ENCODE data around the gene WDR41. TPM values are rescaled to one million over a fixed set of nuclear protein-coding genes. Genes with fewer than 3 reads are reported as not detected.

WDR41 gene
- total RNA-seq, 6 experiments from 2014 or later, result 12.9 to 17.7 (median 17.6) TPM

- Histone ChIP-seq H3K27me3 (no peaks in the 10 kb centered on the region), H3K4me1 (no peaks in the 10 kb centered on the region), H3K27ac (no peak overlapping the region), H3K9me3 (no peaks in the 10 kb centered on the region), H3K36me3 (no peaks in the 10 kb centered on the region), H3K4me3 (no peak overlapping the region)
- DNase-seq, result no peak
- intact Hi-C loops (cut with DNase I), result no loop called here
- no peak for TF ChIP-seq POLR2A (IDR thresholded peaks at IDR 0.05)
- TF ChIP-seq, protein P1, sequence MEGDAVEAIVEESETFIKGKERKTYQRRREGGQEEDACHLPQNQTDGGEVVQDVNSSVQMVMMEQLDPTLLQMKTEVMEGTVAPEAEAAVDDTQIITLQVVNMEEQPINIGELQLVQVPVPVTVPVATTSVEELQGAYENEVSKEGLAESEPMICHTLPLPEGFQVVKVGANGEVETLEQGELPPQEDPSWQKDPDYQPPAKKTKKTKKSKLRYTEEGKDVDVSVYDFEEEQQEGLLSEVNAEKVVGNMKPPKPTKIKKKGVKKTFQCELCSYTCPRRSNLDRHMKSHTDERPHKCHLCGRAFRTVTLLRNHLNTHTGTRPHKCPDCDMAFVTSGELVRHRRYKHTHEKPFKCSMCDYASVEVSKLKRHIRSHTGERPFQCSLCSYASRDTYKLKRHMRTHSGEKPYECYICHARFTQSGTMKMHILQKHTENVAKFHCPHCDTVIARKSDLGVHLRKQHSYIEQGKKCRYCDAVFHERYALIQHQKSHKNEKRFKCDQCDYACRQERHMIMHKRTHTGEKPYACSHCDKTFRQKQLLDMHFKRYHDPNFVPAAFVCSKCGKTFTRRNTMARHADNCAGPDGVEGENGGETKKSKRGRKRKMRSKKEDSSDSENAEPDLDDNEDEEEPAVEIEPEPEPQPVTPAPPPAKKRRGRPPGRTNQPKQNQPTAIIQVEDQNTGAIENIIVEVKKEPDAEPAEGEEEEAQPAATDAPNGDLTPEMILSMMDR (IDR thresholded peaks at IDR 0.05), result no peak
- peak in 3 of 4 donors; percentile 13 to 46 (median 31) for ATAC-seq
- 64% methylated on average over 1 of the region's 1 CpG for WGBS (ENCODE audit: insufficient coverage, low coverage, low lambda C conversion rate, missing lambda C conversion rate)
Observed at GRCh38 chr5:77400645-77401044, 91.5 kb downstream of the WDR41 start.

DNA sequence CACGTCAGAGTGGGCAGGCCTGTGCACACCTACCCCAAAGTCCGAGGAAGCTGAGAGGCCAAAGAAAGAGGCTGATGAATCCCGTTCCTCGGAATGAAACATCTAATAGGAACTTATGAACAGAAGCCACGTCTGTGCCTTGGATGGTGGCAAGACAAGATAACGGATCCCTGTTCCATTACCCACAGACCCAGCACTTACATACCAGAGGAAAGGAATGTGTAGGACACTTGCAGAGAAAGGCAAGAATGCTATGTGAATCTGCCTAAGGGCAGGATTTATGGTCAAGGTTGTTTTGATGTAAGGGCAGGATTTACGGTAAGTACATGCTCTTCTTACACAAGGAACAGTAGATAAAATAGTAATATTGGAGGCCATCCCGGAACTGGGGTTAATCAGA, 93.2 kb downstream of the WDR41 start:
- Histone ChIP-seq H3K4me1 (peaks cover 0 to 6% (median 0%) of the 10 kb centered on the region in 4 donors), H3K27me3 (no peaks in the 10 kb centered on the region), H3K4me3 (no peak overlapping the region), H3K27ac (no peak overlapping the region), H3K9me3 (no peaks in the 10 kb centered on the region), H3K36me3 (no peaks in the 10 kb centered on the region)
- WGBS (ENCODE audit: insufficient coverage, low coverage, low lambda C conversion rate, missing lambda C conversion rate), result 89% methylated on average over 8 of the region's 8 CpGs
- no peak for DNase-seq
- TF ChIP-seq, protein P1 (IDR thresholded peaks at IDR 0.05), result no peak
- no peak for TF ChIP-seq POLR2A (IDR thresholded peaks at IDR 0.05)
- intact Hi-C loops (cut with DNase I), result no loop called here
- ATAC-seq, result no peak

DNA sequence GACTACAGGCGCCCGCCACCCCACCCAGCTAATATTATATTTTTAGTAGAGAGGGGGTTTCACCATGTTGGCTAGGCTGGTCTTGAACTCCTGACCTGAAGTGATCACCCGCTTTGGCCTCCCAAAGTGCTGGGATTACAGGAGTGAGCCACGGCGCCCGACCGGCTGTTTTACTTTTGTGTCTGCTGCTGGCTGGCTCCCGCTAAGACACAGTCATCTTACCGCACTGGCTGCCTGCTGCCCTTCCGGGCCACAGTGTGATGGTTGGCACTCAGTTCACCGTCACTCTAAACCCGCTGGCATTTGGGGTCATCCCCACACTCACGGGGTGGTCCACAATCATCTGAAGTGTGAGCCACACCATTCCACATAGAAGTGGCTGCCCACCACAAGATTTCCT, 93.7 kb downstream of the WDR41 start:
- intact Hi-C loops (cut with DNase I), result no loop called here
- H3K36me3 ChIP-seq, result no peaks in the 10 kb centered on the region
- ATAC-seq (no peak), DNase-seq (no peak)
- no peaks in the 10 kb centered on the region for H3K9me3 ChIP-seq
- H3K27ac ChIP-seq, result no peak overlapping the region
- no peak for TF ChIP-seq POLR2A (IDR thresholded peaks at IDR 0.05)
- TF ChIP-seq, protein P1 (IDR thresholded peaks at IDR 0.05), result no peak
- peaks cover 0 to 6% (median 0%) of the 10 kb centered on the region in 4 donors for H3K4me1 ChIP-seq
- WGBS (ENCODE audit: insufficient coverage, low coverage, low lambda C conversion rate, missing lambda C conversion rate), result 90% methylated on average over 6 of the region's 13 CpGs
- no peak overlapping the region for H3K4me3 ChIP-seq
- H3K27me3 ChIP-seq, result no peaks in the 10 kb centered on the region

DNA sequence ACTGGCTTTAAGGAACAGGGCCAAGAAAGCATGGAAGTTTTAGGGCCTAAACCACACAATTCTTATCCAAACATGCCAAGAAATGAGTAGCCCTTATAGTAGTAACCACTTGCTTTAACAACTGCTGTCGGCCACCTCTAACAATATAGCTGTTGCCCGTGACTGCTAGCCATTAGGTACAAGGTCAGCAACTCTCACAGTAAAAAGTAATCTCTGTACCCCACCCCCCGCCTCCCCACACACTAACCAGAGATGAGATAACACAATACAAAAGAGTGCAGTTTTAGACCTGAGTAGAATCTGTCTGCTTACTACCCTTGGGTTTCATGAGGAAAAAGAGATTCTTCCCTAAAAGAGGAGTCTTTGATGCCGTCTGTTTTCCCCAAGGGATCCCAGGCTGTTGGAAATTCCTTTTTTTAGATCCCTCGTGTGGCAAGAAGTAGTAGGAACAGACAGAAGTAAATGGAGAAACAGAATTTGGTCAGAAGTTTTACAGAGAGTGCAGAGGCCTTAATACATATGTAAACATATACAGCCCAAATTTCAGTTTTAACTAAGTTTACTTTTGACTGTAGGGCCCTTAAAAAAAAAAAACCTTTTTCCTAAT, 94.3 kb downstream of the WDR41 start:
- intact Hi-C loops (cut with DNase I), result no loop called here
- H3K9me3 ChIP-seq, result no peaks in the 10 kb centered on the region
- H3K36me3 ChIP-seq, result no peaks in the 10 kb centered on the region
- peaks cover 0 to 6% (median 0%) of the 10 kb centered on the region in 4 donors for H3K4me1 ChIP-seq
- H3K27me3 ChIP-seq, result no peaks in the 10 kb centered on the region
- DNase-seq, result no peak
- WGBS (ENCODE audit: insufficient coverage, low coverage, low lambda C conversion rate, missing lambda C conversion rate), result 79% methylated on average over 5 of the region's 5 CpGs
- no peak for ATAC-seq
- TF ChIP-seq POLR2A (IDR thresholded peaks at IDR 0.05), result no peak
- TF ChIP-seq, protein P1 (IDR thresholded peaks at IDR 0.05), result no peak
- H3K4me3 ChIP-seq, result no peak overlapping the region
- no peak overlapping the region for H3K27ac ChIP-seq

All from right lobe of liver (tissue), 6 donors.